GM12873 (cell line): Measurements from ENCODE around the gene HMGXB3.

Experiments used
- CTCF ChIP-seq: IDR thresholded peaks from 2 replicates; pipeline ENCODE4 v1.5.1; 2012; ENCODE audit warnings: low read depth, mild to moderate bottlenecking, moderate library complexity, low read length, control low read depth; ENCODE audit not compliant: insufficient read depth; ENCODE audit errors: missing control alignments

Gene HMGXB3

GRCh38 chr5:150038547-150038946, 38.0 kb downstream of the HMGXB3 start:
- TF ChIP-seq CTCF = no peak

GRCh38 chr5:150042459-150042858, 41.9 kb downstream of the HMGXB3 start:
- TF ChIP-seq CTCF = no peak

GRCh38 chr5:150043657-150044328, 43.3 kb downstream of the HMGXB3 start:
- no peak for TF ChIP-seq CTCF

GRCh38 chr5:150044329-150044681, 43.8 kb downstream of the HMGXB3 start:
- no peak for TF ChIP-seq CTCF

- no peak for TF ChIP-seq CTCF
These were observed 44.2 kb downstream of the HMGXB3 start for GRCh38 chr5:150044712-150045111.

GRCh38 chr5:150045549-150045948, 45.0 kb downstream of the HMGXB3 start:
- TF ChIP-seq CTCF = peak; percentile 35

GRCh38 chr5:150046031-150046430, 45.5 kb downstream of the HMGXB3 start:
- no peak for TF ChIP-seq CTCF
